Lung (tissue), 12 donors: ENCODE results near the gene MTSS2. TPM values are rescaled to one million over a fixed set of nuclear protein-coding genes. Genes with fewer than 3 reads are reported as not detected.

Experiments used
- ATAC-seq: fragments of 200-7000 bp; cut with Tn5 transposase; one replicate; pipeline ENCODE4 v1.9.1; 2020; ENCODE audit warnings: moderate number of reproducible peaks; ENCODE audit not compliant: insufficient read depth, low FRiP score
- DNase-seq, 3 donors: peaks; one replicate each; pipeline ENCODE4 v3.0.0-alpha.2; 2013 to 2017
- H3K27ac ChIP-seq, 2 donors: one replicate each; pipeline ENCODE4 v1.5.1; 2013; ENCODE audit warnings: mild to moderate bottlenecking in 2 of 2, moderate library complexity in 2 of 2, control low read depth in 1 of 2, inconsistent platforms in 1 of 2, low read depth in 1 of 2, low read length in 1 of 2
- H3K27me3 ChIP-seq, 3 donors: one replicate each; pipeline ENCODE4 v1.5.1; 2013; ENCODE audit warnings: low read length in 2 of 3; ENCODE audit not compliant: control insufficient read depth in 3 of 3, insufficient read depth in 3 of 3
- H3K36me3 ChIP-seq, 4 donors: one replicate each; pipeline ENCODE4 v1.5.1; 2013; ENCODE audit warnings: low read length in 4 of 4, mild to moderate bottlenecking in 1 of 4, moderate library complexity in 1 of 4; ENCODE audit not compliant: control insufficient read depth in 4 of 4, insufficient read depth in 4 of 4
- H3K4me1 ChIP-seq, 5 donors: one replicate each; pipeline ENCODE4 v1.5.1; 2013; ENCODE audit warnings: low read length in 5 of 5, mild to moderate bottlenecking in 2 of 5, moderate library complexity in 1 of 5; ENCODE audit not compliant: control insufficient read depth in 5 of 5, insufficient read depth in 5 of 5
- H3K4me3 ChIP-seq: one replicate; pipeline ENCODE4 v1.5.1; 2013; ENCODE audit warnings: mild to moderate bottlenecking, control low read depth, moderate library complexity
- H3K9ac ChIP-seq, 2 donors: one replicate each; pipeline ENCODE4 v1.5.1; 2013; ENCODE audit warnings: low read length in 2 of 2, control low read depth in 1 of 2; ENCODE audit not compliant: insufficient read depth in 1 of 2
- H3K9me3 ChIP-seq, 4 donors: one replicate each; pipeline ENCODE4 v1.5.1; 2013; ENCODE audit warnings: low read length in 3 of 4, mild to moderate bottlenecking in 1 of 4, moderate library complexity in 1 of 4; ENCODE audit not compliant: control insufficient read depth in 4 of 4, insufficient read depth in 3 of 4
- CTCF ChIP-seq: IDR thresholded peaks from 2 replicates; pipeline ENCODE4 v1.5.1; 2012; ENCODE audit warnings: mild to moderate bottlenecking; ENCODE audit errors: control extremely low read depth, extremely low read depth
- WGBS, 2 donors: extraction: QIAGEN DNeasy Blood & Tissue Kit; methylation state at CpG; one replicate each; pipeline ENCODE4 v1.1.7; 2013; 5-methylcytosine and 5-hydroxymethylcytosine counted together
- polyA plus RNA-seq, 2 donors: library from polyadenylated mRNA; stranded (reverse); fragments of 200-250 nt; gene quantifications; one replicate each; pipeline ENCODE4 v1.2.1, GENCODE V29; 2013
- total RNA-seq, 2 donors: library from RNA; depleted of rRNA in 1 of 2; stranded (reverse); fragments of >200 nt in 1 of 2; gene quantifications; one replicate each; pipeline ENCODE4 v1.2.1, GENCODE V29; 2014 to 2021
- donor health status: control.
- donor health status: control.
- donor health status: Bipolar disorder and iron deficiency.
- donor health status: healthy.
- donor health status: DM: yes; HTN: yes; CAD: no.

MTSS2 gene
- total and polyA plus RNA-seq, 4 donors: 40.6 to 91.3 (median 73.3) TPM

GRCh38 chr16:70691223-70692129 is 5.6 kb upstream of the MTSS2 start:
- Histone ChIP-seq H3K27ac (peak overlapping the region; percentile 89 to 91), H3K4me1 (peaks cover 30 to 84% (median 45%) of the 10 kb centered on the region in 5 donors), H3K9ac (no peak overlapping the region), H3K9me3 (no peaks in the 10 kb centered on the region), H3K27me3 (no peaks in the 10 kb centered on the region), H3K36me3 (peaks cover 0 to 2% (median 0%) of the 10 kb centered on the region in 4 donors), H3K4me3 (no peak overlapping the region)
- DNase-seq (peak; percentile 76 to 90 (median 87)), ATAC-seq (no peak)
- no peak for TF ChIP-seq CTCF
- 77 to 87% methylated on average over 26 of the region's 26 CpGs for WGBS, 2 donors

GRCh38 chr16:70689970-70690891 is 4.4 kb upstream of the MTSS2 start:
- no peak overlapping the region for H3K4me3 ChIP-seq
- DNase-seq: no peak
- TF ChIP-seq CTCF: no peak
- WGBS, 2 donors: 86 to 90% methylated on average over 16 of the region's 16 CpGs
- H3K36me3 ChIP-seq: peaks cover 0 to 2% (median 0%) of the 10 kb centered on the region in 4 donors
- peaks cover 26 to 82% (median 46%) of the 10 kb centered on the region in 5 donors for H3K4me1 ChIP-seq
- H3K27ac ChIP-seq: peak overlapping the region; percentile 43 to 91
- no peaks in the 10 kb centered on the region for H3K9me3 ChIP-seq
- no peak overlapping the region for H3K9ac ChIP-seq
- no peak for ATAC-seq
- no peaks in the 10 kb centered on the region for H3K27me3 ChIP-seq

- Histone ChIP-seq H3K9me3 (no peaks in the 10 kb centered on the region), H3K9ac (peak overlapping the region in 1 of 2 donors; percentile 43), H3K27ac (peak overlapping the region; percentile 43 to 91), H3K36me3 (no peaks in the 10 kb centered on the region), H3K4me1 (peaks cover 25 to 79% (median 46%) of the 10 kb centered on the region in 5 donors), H3K27me3 (no peaks in the 10 kb centered on the region), H3K4me3 (no peak overlapping the region)
- 72 to 85% methylated on average over 21 to 22 of the region's 22 CpGs for WGBS, 2 donors
- TF ChIP-seq CTCF: no peak
- DNase-seq: peak; percentile 57 to 74 (median 67)
- ATAC-seq: peak; percentile 8
These were observed 3.4 kb upstream of the MTSS2 start for GRCh38 chr16:70689035-70689969.
